Stimulated activated effector memory CD8-positive, alpha-beta T cell treated with anti-CD3 and anti-CD28 coated beads, Interleukin-12 subunit alpha, Interleukin-12 subunit beta, amount 100 ng/mL, for 72 hours (primary cell): Measurements from ENCODE around the gene TMEM40.
A peak's percentile ranks its signal among the peaks of the same experiment; 100 is the strongest.

Experiments
- ATAC-seq: fragments of 150-1000 bp; cut with Tn5 transposase; 2 replicates; pipeline ENCODE4 v1.10.0; 2021
- DNase-seq, 2 donors: peaks; one replicate each; pipeline ENCODE4 v3.0.0; 2021 to 2022; ENCODE audit warnings: low spot score in 2 of 2
- H3K27ac Mint-ChIP-seq: one replicate; pipeline ENCODE4 v1.8.0; 2022; ENCODE audit warnings: mild to moderate bottlenecking, mixed read lengths
- H3K36me3 Mint-ChIP-seq: one replicate; pipeline ENCODE4 v1.8.0; 2022; ENCODE audit warnings: mild to moderate bottlenecking, mixed read lengths
- H3K4me1 Mint-ChIP-seq: one replicate; pipeline ENCODE4 v1.8.0; 2022; ENCODE audit warnings: mixed read lengths
- H3K4me3 Mint-ChIP-seq: one replicate; pipeline ENCODE4 v1.8.0; 2022; ENCODE audit warnings: mild to moderate bottlenecking, mixed read lengths
- H3K9me3 Mint-ChIP-seq: one replicate; pipeline ENCODE4 v1.8.0; 2022; ENCODE audit warnings: mixed read lengths

TMEM40 gene

GRCh38 chr3:12759097-12759679, at the start of gene TMEM40:
Gene TMEM40, minus strand, starts transcription at chr3:12759259. Its CDS starts 9,427 bp downstream, at chr3:12749832.
- no peaks in the 10 kb centered on the region for H3K9me3 Mint-ChIP-seq
- H3K27ac Mint-ChIP-seq = peak within 1 kb of the TSS; percentile 61

GRCh38 chr3:12808587-12808986, 49.5 kb upstream of the TMEM40 start:
- ATAC-seq (no peak), DNase-seq (no peak)
- Mint-ChIP-seq H3K27ac (no peak overlapping the region), H3K36me3 (no peaks in the 10 kb centered on the region), H3K4me3 (peak overlapping the region; percentile 37), H3K9me3 (no peaks in the 10 kb centered on the region), H3K4me1 (peaks cover 13% of the 10 kb centered on the region)

More at GRCh38 chr3:12759097-12759679, at the start of gene TMEM40:
- ATAC-seq = no peak
- Mint-ChIP-seq H3K4me3 (no peak within 1 kb of the TSS), H3K4me1 (peaks cover 6% of the 10 kb centered on the region), H3K36me3 (no peaks in the 10 kb centered on the region)
- no peak for DNase-seq

- no peak overlapping the region for H3K27ac Mint-ChIP-seq
- peaks cover 13% of the 10 kb centered on the region for H3K4me1 Mint-ChIP-seq
- H3K9me3 Mint-ChIP-seq = no peaks in the 10 kb centered on the region
- DNase-seq (no peak), ATAC-seq (no peak)
- H3K36me3 Mint-ChIP-seq = no peaks in the 10 kb centered on the region
- H3K4me3 Mint-ChIP-seq = no peak overlapping the region
Observed at GRCh38 chr3:12807601-12808359, 48.7 kb upstream of the TMEM40 start.

- ATAC-seq = no peak
- DNase-seq = no peak
- Mint-ChIP-seq H3K9me3 (no peaks in the 10 kb centered on the region), H3K27ac (no peak overlapping the region), H3K4me1 (peaks cover 13% of the 10 kb centered on the region), H3K4me3 (no peak overlapping the region), H3K36me3 (no peaks in the 10 kb centered on the region)
Observed at GRCh38 chr3:12807066-12807465, 48.0 kb upstream of the TMEM40 start.

- ATAC-seq (no peak), DNase-seq (no peak)
- H3K4me3 Mint-ChIP-seq = no peak overlapping the region
- no peaks in the 10 kb centered on the region for H3K9me3 Mint-ChIP-seq
- H3K36me3 Mint-ChIP-seq = no peaks in the 10 kb centered on the region
- H3K27ac Mint-ChIP-seq = no peak overlapping the region
- no peaks in the 10 kb centered on the region for H3K4me1 Mint-ChIP-seq
Observed at GRCh38 chr3:12803371-12803770, 44.3 kb upstream of the TMEM40 start.

GRCh38 chr3:12799525-12800440, 40.7 kb upstream of the TMEM40 start:
- H3K36me3 Mint-ChIP-seq = no peaks in the 10 kb centered on the region
- H3K27ac Mint-ChIP-seq = no peak overlapping the region
- H3K9me3 Mint-ChIP-seq = no peaks in the 10 kb centered on the region
- DNase-seq (no peak), ATAC-seq (no peak)
- H3K4me3 Mint-ChIP-seq = no peak overlapping the region
- H3K4me1 Mint-ChIP-seq = peaks cover 5% of the 10 kb centered on the region

- ATAC-seq = no peak
- Mint-ChIP-seq H3K4me3 (no peak overlapping the region), H3K4me1 (peaks cover 5% of the 10 kb centered on the region), H3K27ac (no peak overlapping the region), H3K9me3 (no peaks in the 10 kb centered on the region), H3K36me3 (no peaks in the 10 kb centered on the region)
- no peak for DNase-seq
Observed at GRCh38 chr3:12798559-12799179, 39.6 kb upstream of the TMEM40 start.

GRCh38 chr3:12797892-12798558, 39.0 kb upstream of the TMEM40 start:
- Mint-ChIP-seq H3K36me3 (no peaks in the 10 kb centered on the region), H3K4me1 (peaks cover 5% of the 10 kb centered on the region)

GRCh38 chr3:12797124-12797891, 38.2 kb upstream of the TMEM40 start:
- Mint-ChIP-seq H3K4me1 (peaks cover 5% of the 10 kb centered on the region), H3K9me3 (no peaks in the 10 kb centered on the region), H3K27ac (peak overlapping the region; percentile 37), H3K36me3 (no peaks in the 10 kb centered on the region), H3K4me3 (peak overlapping the region; percentile 67)
- DNase-seq (no peak), ATAC-seq (no peak)

More at GRCh38 chr3:12797892-12798558, 39.0 kb upstream of the TMEM40 start:
- ATAC-seq (peak; percentile 29), DNase-seq (no peak)
- Mint-ChIP-seq H3K4me3 (peak overlapping the region; percentile 67), H3K9me3 (no peaks in the 10 kb centered on the region), H3K27ac (no peak overlapping the region)

GRCh38 chr3:12796171-12797123, 37.4 kb upstream of the TMEM40 start, which contains the start of gene CAND2:
Gene CAND2, plus strand, starts transcription at chr3:12796680. Its CDS starts 41 bp downstream, at chr3:12796721.
- peak; percentile 74 for ATAC-seq
- no peaks in the 10 kb centered on the region for H3K36me3 Mint-ChIP-seq
- peaks cover 5% of the 10 kb centered on the region for H3K4me1 Mint-ChIP-seq
- peak within 1 kb of the TSS; percentile 37 for H3K27ac Mint-ChIP-seq
- H3K9me3 Mint-ChIP-seq = no peaks in the 10 kb centered on the region
- DNase-seq = no peak
- peak within 1 kb of the TSS; percentile 67 for H3K4me3 Mint-ChIP-seq

GRCh38 chr3:12793701-12794100, 34.6 kb upstream of the TMEM40 start:
- H3K27ac Mint-ChIP-seq = no peak overlapping the region

GRCh38 chr3:12791430-12791829, 32.4 kb upstream of the TMEM40 start:
- no peak for DNase-seq
- no peaks in the 10 kb centered on the region for H3K9me3 Mint-ChIP-seq
- no peak for ATAC-seq
- H3K36me3 Mint-ChIP-seq = no peaks in the 10 kb centered on the region
- H3K4me1 Mint-ChIP-seq = peaks cover 5% of the 10 kb centered on the region
- H3K4me3 Mint-ChIP-seq = no peak overlapping the region
- no peak overlapping the region for H3K27ac Mint-ChIP-seq

More at GRCh38 chr3:12793701-12794100, 34.6 kb upstream of the TMEM40 start:
- Mint-ChIP-seq H3K4me1 (peaks cover 5% of the 10 kb centered on the region), H3K9me3 (no peaks in the 10 kb centered on the region), H3K36me3 (no peaks in the 10 kb centered on the region), H3K4me3 (no peak overlapping the region)
- DNase-seq (no peak), ATAC-seq (no peak)
